Measurements from ENCODE around the gene CATSPERE.
"Not testable (repeated sequence)": the region's sequence is repeated elsewhere in the genome, so short reads cannot be mapped to it uniquely, and the experiment has no call there.

CATSPERE gene

GRCh38 chr1:244557565-244557964 is 96.5 kb downstream of the CATSPERE start:
- Histone ChIP-seq H3K27me3 (no peaks in the 10 kb centered on the region), H3K36me3 (no peaks in the 10 kb centered on the region), H3K4me1 (ENCODE audit: control insufficient read depth in 1 of 2, insufficient read depth in 1 of 2, low read depth in 1 of 2, low read length in 1 of 2) (no peaks in the 10 kb centered on the region), H3K4me3 (ENCODE audit: low read depth in 1 of 2, low read length in 1 of 2) (no peak overlapping the region), H3K27ac (no peak overlapping the region), H3K9me3 (peaks cover 5% of the 10 kb centered on the region)
- TF ChIP-seq CTCF (IDR thresholded peaks at IDR 0.05): no peak

GRCh38 chr1:244559561-244559960 is 98.5 kb downstream of the CATSPERE start:
- Histone ChIP-seq H3K36me3 (no peaks in the 10 kb centered on the region), H3K4me1 (ENCODE audit: control insufficient read depth in 1 of 2, insufficient read depth in 1 of 2, low read depth in 1 of 2, low read length in 1 of 2) (no peaks in the 10 kb centered on the region), H3K4me3 (ENCODE audit: low read depth in 1 of 2, low read length in 1 of 2) (no peak overlapping the region), H3K27ac (no peak overlapping the region), H3K9me3 (peaks cover 5% of the 10 kb centered on the region), H3K27me3 (no peaks in the 10 kb centered on the region)
- TF ChIP-seq CTCF (IDR thresholded peaks at IDR 0.05): no peak

GRCh38 chr1:244562877-244563276 is 101.8 kb downstream of the CATSPERE start:
- H3K27me3 ChIP-seq; H3K4me3 ChIP-seq (ENCODE audit: low read depth in 1 of 2, low read length in 1 of 2); H3K36me3 ChIP-seq; H3K4me1 ChIP-seq (ENCODE audit: control insufficient read depth in 1 of 2, insufficient read depth in 1 of 2, low read depth in 1 of 2, low read length in 1 of 2); H3K27ac ChIP-seq; H3K9me3 ChIP-seq: not testable (repeated sequence)

GRCh38 chr1:244573768-244574167 is 112.7 kb downstream of the CATSPERE start:
- Histone ChIP-seq H3K27me3 (no peaks in the 10 kb centered on the region), H3K27ac (no peak overlapping the region), H3K4me3 (ENCODE audit: low read depth in 1 of 2, low read length in 1 of 2) (no peak overlapping the region), H3K9me3 (peaks cover 45% of the 10 kb centered on the region), H3K4me1 (ENCODE audit: control insufficient read depth in 1 of 2, insufficient read depth in 1 of 2, low read depth in 1 of 2, low read length in 1 of 2) (no peaks in the 10 kb centered on the region), H3K36me3 (no peaks in the 10 kb centered on the region)
- no peak for TF ChIP-seq CTCF (IDR thresholded peaks at IDR 0.05)

GRCh38 chr1:244576259-244576892 is 115.3 kb downstream of the CATSPERE start:
- TF ChIP-seq CTCF (IDR thresholded peaks at IDR 0.05): no peak
- Histone ChIP-seq H3K4me3 (ENCODE audit: low read depth in 1 of 2, low read length in 1 of 2) (no peak overlapping the region), H3K27me3 (no peaks in the 10 kb centered on the region), H3K36me3 (no peaks in the 10 kb centered on the region), H3K9me3 (peaks cover 45% of the 10 kb centered on the region), H3K27ac (no peak overlapping the region), H3K4me1 (ENCODE audit: control insufficient read depth in 1 of 2, insufficient read depth in 1 of 2, low read depth in 1 of 2, low read length in 1 of 2) (no peaks in the 10 kb centered on the region)

GRCh38 chr1:244578205-244578604 is 117.1 kb downstream of the CATSPERE start:
- peaks cover 44% of the 10 kb centered on the region for H3K9me3 ChIP-seq
- H3K4me3 ChIP-seq (ENCODE audit: low read depth in 1 of 2, low read length in 1 of 2); H3K36me3 ChIP-seq; H3K27ac ChIP-seq; H3K4me1 ChIP-seq (ENCODE audit: control insufficient read depth in 1 of 2, insufficient read depth in 1 of 2, low read depth in 1 of 2, low read length in 1 of 2); H3K27me3 ChIP-seq: not testable (repeated sequence)
